Measurements from ENCODE around the gene LY6G6C. TPM values are rescaled to one million over a fixed set of nuclear protein-coding genes. Genes with fewer than 3 reads are reported as not detected.

LY6G6C gene
- total and polyA plus RNA-seq, 11 donors: 0.27 TPM; not detected in 10

- Histone ChIP-seq H3K36me3 (no peaks in the 10 kb centered on the region), H3K4me3 (no peak overlapping the region), H3K9me3 (no peaks in the 10 kb centered on the region), H3K27me3 (no peaks in the 10 kb centered on the region), H3K4me1 (no peaks in the 10 kb centered on the region), H3K27ac (no peak overlapping the region)
- WGBS, 4 donors: 81 to 90% (median 87%) methylated on average over 6 of the region's 6 CpGs
- no peak for TF ChIP-seq CTCF (IDR thresholded peaks at IDR 0.05)
- no peak for TF ChIP-seq POLR2A (IDR thresholded peaks at IDR 0.05)
- intact Hi-C loops (cut with DNase I): no loop called here
- no peak for ATAC-seq
- DNase-seq: peak in 1 of 5 donors; percentile 9
These were observed 2.5 kb downstream of the LY6G6C start for GRCh38 chr6:31719001-31719400.

DNA sequence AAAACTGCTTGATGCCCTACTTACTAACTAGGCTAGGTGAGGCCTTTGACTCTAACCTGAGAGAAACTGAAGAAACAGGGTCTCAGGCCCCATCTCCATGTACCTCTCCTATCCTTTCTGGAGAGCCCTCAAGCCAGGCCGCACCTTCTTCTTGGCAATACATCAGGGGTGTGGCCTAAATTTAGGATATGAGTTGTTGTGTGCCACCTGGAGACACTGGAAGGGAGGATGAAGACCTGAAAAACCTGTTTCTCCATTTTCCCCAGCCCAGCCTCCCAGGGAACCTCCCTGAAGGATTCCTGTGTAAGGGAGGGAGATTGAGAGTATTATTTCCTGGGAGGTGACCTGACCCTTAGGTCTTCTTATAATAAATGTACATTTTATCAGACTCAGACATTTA, 3.3 kb downstream of the LY6G6C start:
- Histone ChIP-seq H3K4me1 (no peaks in the 10 kb centered on the region), H3K9me3 (no peaks in the 10 kb centered on the region), H3K27me3 (no peaks in the 10 kb centered on the region), H3K36me3 (no peaks in the 10 kb centered on the region), H3K27ac (no peak overlapping the region), H3K4me3 (no peak overlapping the region)
- intact Hi-C loops (cut with DNase I): no loop called here
- no peak for ATAC-seq
- TF ChIP-seq CTCF (IDR thresholded peaks at IDR 0.05) (no peak), POLR2A (IDR thresholded peaks at IDR 0.05) (no peak)
- no peak for DNase-seq
- 86 to 92% (median 87%) methylated on average over 1 of the region's 1 CpG for WGBS, 4 donors

- Histone ChIP-seq H3K4me3 (no peak overlapping the region), H3K27me3 (no peaks in the 10 kb centered on the region), H3K27ac (no peak overlapping the region), H3K36me3 (no peaks in the 10 kb centered on the region), H3K4me1 (no peaks in the 10 kb centered on the region), H3K9me3 (no peaks in the 10 kb centered on the region)
- ATAC-seq (no peak), DNase-seq (no peak)
- TF ChIP-seq CTCF (IDR thresholded peaks at IDR 0.05) (no peak), POLR2A (IDR thresholded peaks at IDR 0.05) (no peak)
- intact Hi-C loops (cut with DNase I): no loop called here
- WGBS, 4 donors: 61 to 75% (median 68%) methylated on average over 10 of the region's 10 CpGs
These were observed 3.9 kb downstream of the LY6G6C start for GRCh38 chr6:31717499-31718222.

DNA sequence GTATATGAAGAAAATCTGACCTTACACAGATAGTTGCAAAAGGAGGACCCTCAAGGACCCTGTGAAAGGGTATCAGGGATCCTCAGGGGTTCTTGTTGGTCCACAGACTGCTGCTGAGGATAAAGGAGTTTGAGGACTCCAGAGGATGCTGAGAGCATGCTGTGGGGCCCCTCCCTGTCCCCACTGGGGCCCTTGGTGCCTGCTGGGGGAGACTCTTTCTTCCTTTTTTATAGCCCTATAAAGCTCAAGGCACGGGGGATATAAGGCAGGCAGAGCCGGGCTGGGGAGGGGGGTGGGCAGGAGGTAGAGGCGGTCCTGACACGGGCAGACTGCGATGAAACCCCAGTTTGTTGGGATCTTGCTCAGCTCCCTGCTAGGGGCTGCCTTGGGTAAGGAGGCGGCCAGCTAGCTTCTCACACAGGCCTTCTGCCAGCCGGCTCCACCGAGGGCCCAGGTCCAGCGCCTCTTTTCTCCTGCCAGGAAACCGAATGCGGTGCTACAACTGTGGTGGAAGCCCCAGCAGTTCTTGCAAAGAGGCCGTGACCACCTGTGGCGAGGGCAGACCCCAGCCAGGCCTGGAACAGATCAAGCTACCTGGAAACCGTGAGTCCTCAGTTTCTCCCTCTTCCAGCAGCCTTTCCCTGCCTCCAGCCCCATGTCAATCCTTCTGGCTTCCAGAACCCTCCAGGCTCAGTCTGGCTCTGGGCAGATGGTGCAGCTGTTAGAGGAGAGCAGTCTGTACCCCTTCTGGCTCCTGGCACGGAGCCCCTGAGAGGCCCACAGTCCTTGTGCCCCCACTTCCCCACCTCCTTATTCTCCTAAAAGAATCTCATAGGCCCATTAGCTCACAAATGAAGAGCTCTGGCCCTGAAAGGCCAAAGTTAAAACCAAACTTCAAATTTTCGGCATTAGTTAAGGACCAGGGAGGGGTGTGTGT, 6.3 kb downstream of the LY6G6C start, which contains the start of gene LY6G6D:
Gene LY6G6D (plus strand): TSS at position 327 of the 937 bp plus-strand sequence. CDS start 8 bp downstream, at position 335.
- Histone ChIP-seq H3K4me3 (no peak within 1 kb of the TSS), H3K4me1 (peaks cover 0 to 11% (median 0%) of the 10 kb centered on the region in 12 donors), H3K9me3 (no peaks in the 10 kb centered on the region), H3K27me3 (no peaks in the 10 kb centered on the region), H3K36me3 (no peaks in the 10 kb centered on the region), H3K27ac (peak within 1 kb of the TSS in 1 of 12 donors; percentile 51)
- ATAC-seq: no peak
- TF ChIP-seq CTCF (IDR thresholded peaks at IDR 0.05) (no peak), POLR2A (IDR thresholded peaks at IDR 0.05) (no peak)
- DNase-seq: peak in 1 of 5 donors; percentile 6
- intact Hi-C loops (cut with DNase I): no loop called here
- WGBS, 4 donors: 72 to 81% (median 80%) methylated on average over 16 of the region's 16 CpGs
